Measurements from ENCODE around the gene EEF2KMT. TPM values are rescaled to one million over a fixed set of nuclear protein-coding genes. Genes with fewer than 3 reads are reported as not detected.

The EEF2KMT gene
- total and polyA plus RNA-seq, 2 of the 4 experiments (the other 2 are of a cell fraction) = 14.1 to 19.0 TPM

DNA sequence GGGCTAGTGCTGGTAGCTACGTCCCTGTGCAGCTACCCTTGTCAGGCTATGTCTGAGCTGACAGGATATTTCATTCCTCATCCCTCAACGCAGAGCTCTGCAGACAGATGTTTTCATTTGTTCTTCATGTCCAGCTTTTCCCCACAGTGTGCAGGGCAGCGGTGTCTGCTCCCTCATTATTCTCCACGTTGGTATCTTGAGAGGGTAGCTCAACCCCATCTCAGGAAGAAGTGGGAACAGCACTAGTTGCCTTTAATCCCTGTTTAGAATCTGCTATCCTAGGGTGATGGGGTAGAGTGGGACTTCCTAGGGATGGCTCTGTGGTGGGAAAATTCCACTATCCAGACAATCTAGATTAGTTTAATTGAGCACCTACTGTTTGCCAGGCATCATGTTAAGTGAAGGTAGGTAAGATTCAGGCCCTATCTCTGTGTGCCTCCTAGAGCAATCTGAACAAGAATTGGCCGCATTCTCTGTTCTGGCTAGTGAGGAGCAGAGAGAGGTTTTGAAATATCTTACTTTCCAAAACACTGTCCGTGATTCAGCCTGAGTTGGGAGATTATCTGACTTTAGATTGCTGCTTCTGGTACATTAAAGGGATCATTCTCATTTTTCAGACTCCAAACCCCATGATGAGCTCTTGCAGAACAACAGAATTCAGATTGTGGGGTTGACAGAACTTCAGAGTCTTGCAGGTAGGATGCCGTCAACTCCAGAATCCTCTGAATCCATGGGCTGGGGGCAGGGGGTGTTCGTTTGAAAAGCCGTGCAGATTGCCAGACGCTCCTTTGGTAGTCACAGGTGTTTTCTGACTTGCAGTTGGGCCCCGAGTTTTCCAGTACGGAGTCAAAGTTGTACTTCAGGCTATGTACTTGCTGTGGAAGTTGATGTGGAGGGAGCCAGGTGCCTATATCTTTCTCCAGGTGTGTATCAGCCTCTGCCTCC, 25.0 kb downstream of the EEF2KMT start:
- Histone ChIP-seq H2BK15ac (ENCODE audit: low read depth, low read length) (no peak overlapping the region), H3K56ac (ENCODE audit: extremely low read depth, insufficient read depth, low read length) (peak overlapping the region; percentile 79), H3K4me2 (ENCODE audit: low read depth, low read length) (peak overlapping the region; percentile 91), H2AFZ (replicated peaks; ENCODE audit: low read length, poor library complexity) (peak overlapping the region; percentile 99), H4K5ac (ENCODE audit: low read depth, low read length) (peak overlapping the region; percentile 51), H4K8ac (ENCODE audit: low read depth in 2 of 2, low read length in 2 of 2) (peak overlapping the region; percentile 85 to 99), H4K91ac (ENCODE audit: insufficient read depth, low read depth, low read length) (peak overlapping the region; percentile 64), H3K9me1 (ENCODE audit: insufficient read depth, low read length) (peaks cover 9% of the 10 kb centered on the region), H3K4ac (ENCODE audit: low read depth, low read length) (peak overlapping the region; percentile 84), H2BK120ac (ENCODE audit: low read depth, low read length) (peak overlapping the region; percentile 20), H3K36me3 (ENCODE audit: control insufficient read depth, insufficient read depth, low read length) (peaks cover 20% of the 10 kb centered on the region), H3K9ac (ENCODE audit: low read depth, low read length) (peak overlapping the region; percentile 74), H3K27me3 (ENCODE audit: control insufficient read depth, insufficient read depth, low read length) (no peaks in the 10 kb centered on the region), H3K18ac (ENCODE audit: low read depth, low read length) (no peak overlapping the region), H3K14ac (replicated peaks; ENCODE audit: low read depth, low read length) (peak overlapping the region; percentile 82), H3K4me1 (ENCODE audit: control insufficient read depth, insufficient read depth, low read length) (peaks cover 3% of the 10 kb centered on the region; the same call in 1 of the 2 replicates), H3K79me1 (ENCODE audit: low read depth in 1 of 2, low read length in 2 of 2) (peaks cover 4 to 38% of the 10 kb centered on the region in 2 experiments; a peak in 3 of 4 replicates), H4K20me1 (ENCODE audit: insufficient read depth, low read length) (no peaks in the 10 kb centered on the region), H3K23ac (ENCODE audit: low read depth, low read length) (peak overlapping the region; percentile 70), H2AK5ac (ENCODE audit: low read depth, low read length) (peak overlapping the region; percentile 82), H3K9me3 (ENCODE audit: control insufficient read depth, insufficient read depth, low read length) (no peaks in the 10 kb centered on the region), H2BK20ac (ENCODE audit: low read depth, low read length) (no peak overlapping the region), H2BK5ac (ENCODE audit: low read depth, low read length, poor library complexity, severe bottlenecking) (no peak overlapping the region), H3K4me3 (ENCODE audit: insufficient read depth, low read depth, low read length) (peak overlapping the region; percentile 79), H3K27ac (ENCODE audit: insufficient read depth, low read length) (peak overlapping the region; percentile 79), H2AK9ac (replicated peaks; ENCODE audit: low read depth, low read length, poor library complexity) (peak overlapping the region; percentile 80)
- BruUV-seq (replicated peaks) = no TSS peak
- WGBS, 2 experiments (ENCODE audit: extremely low coverage in 2 of 2, insufficient read length in 1 of 2) = 100% methylated on average over 2 of the region's 12 CpGs; no CpG with 5 or more reads in 1 of the 2 experiments
- TF ChIP-seq RAD21 (IDR thresholded peaks at IDR 0.05; ENCODE audit: low read length) = no peak
- TF ChIP-seq NFE2L2 (IDR thresholded peaks at IDR 0.05; ENCODE audit: low read depth, low read length) = no peak
- TF ChIP-seq FOS (IDR thresholded peaks at IDR 0.05; ENCODE audit: low read depth, low read length) = no peak
- no peak for TF ChIP-seq CHD1 (IDR thresholded peaks at IDR 0.05; ENCODE audit: low read depth, low read length)
- TF ChIP-seq CEBPB (IDR thresholded peaks at IDR 0.05; ENCODE audit: low read depth, low read length) = no peak
- TF ChIP-seq RCOR1 (IDR thresholded peaks at IDR 0.05; ENCODE audit: insufficient replicate concordance, low read length) = no peak
- TF ChIP-seq, protein P1, sequence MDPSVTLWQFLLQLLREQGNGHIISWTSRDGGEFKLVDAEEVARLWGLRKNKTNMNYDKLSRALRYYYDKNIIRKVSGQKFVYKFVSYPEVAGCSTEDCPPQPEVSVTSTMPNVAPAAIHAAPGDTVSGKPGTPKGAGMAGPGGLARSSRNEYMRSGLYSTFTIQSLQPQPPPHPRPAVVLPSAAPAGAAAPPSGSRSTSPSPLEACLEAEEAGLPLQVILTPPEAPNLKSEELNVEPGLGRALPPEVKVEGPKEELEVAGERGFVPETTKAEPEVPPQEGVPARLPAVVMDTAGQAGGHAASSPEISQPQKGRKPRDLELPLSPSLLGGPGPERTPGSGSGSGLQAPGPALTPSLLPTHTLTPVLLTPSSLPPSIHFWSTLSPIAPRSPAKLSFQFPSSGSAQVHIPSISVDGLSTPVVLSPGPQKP (IDR thresholded peaks at IDR 0.05; ENCODE audit: borderline replicate concordance, low read depth, low read length) = no peak
- TF ChIP-seq, protein P2, sequence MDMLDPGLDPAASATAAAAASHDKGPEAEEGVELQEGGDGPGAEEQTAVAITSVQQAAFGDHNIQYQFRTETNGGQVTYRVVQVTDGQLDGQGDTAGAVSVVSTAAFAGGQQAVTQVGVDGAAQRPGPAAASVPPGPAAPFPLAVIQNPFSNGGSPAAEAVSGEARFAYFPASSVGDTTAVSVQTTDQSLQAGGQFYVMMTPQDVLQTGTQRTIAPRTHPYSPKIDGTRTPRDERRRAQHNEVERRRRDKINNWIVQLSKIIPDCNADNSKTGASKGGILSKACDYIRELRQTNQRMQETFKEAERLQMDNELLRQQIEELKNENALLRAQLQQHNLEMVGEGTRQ (IDR thresholded peaks at IDR 0.05; ENCODE audit: low read depth, low read length) = no peak
- no peak for TF ChIP-seq MXI1 (IDR thresholded peaks at IDR 0.05; ENCODE audit: borderline replicate concordance, low read depth, low read length)
- TF ChIP-seq, protein P3, sequence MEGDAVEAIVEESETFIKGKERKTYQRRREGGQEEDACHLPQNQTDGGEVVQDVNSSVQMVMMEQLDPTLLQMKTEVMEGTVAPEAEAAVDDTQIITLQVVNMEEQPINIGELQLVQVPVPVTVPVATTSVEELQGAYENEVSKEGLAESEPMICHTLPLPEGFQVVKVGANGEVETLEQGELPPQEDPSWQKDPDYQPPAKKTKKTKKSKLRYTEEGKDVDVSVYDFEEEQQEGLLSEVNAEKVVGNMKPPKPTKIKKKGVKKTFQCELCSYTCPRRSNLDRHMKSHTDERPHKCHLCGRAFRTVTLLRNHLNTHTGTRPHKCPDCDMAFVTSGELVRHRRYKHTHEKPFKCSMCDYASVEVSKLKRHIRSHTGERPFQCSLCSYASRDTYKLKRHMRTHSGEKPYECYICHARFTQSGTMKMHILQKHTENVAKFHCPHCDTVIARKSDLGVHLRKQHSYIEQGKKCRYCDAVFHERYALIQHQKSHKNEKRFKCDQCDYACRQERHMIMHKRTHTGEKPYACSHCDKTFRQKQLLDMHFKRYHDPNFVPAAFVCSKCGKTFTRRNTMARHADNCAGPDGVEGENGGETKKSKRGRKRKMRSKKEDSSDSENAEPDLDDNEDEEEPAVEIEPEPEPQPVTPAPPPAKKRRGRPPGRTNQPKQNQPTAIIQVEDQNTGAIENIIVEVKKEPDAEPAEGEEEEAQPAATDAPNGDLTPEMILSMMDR (conservative IDR thresholded peaks at IDR 0.05; ENCODE audit: low read depth, low read length) = no peak
- TF ChIP-seq MAFK (IDR thresholded peaks at IDR 0.05; ENCODE audit: low read depth, low read length) = no peak
- TF ChIP-seq POLR2A (IDR thresholded peaks at IDR 0.05; ENCODE audit: low read depth, low read length) = no peak
- ATAC-seq (ENCODE audit: low read depth) = peak; percentile 27; the same call in 1 of the 2 replicates
- dilution Hi-C loops (cut with HindIII; ENCODE audit: low sequenced_read_pairs, unreplicated experiment) = no loop called here
- in situ Hi-C loops (cut with MboI; ENCODE audit: low sequenced_read_pairs) = no loop called here
- ChIA-PET CTCF (interaction anchor here (0.6 to 1.4 kb wide), 3 partner anchors 12 to 177 kb away, joined by 3 read pairs; no protein-coding TSS in a partner anchor), POLR2A (ENCODE audit: unreplicated experiment) (no interaction called here)
- no peak for DNase-seq
- intact Hi-C loops (cut with micrococcal nuclease) = no loop called here
